Neural cell (in vitro differentiated cells): ENCODE results near the gene RXFP3. TPM values are rescaled to one million over a fixed set of nuclear protein-coding genes. Genes with fewer than 3 reads are reported as not detected.
A peak's percentile ranks its signal among the peaks of the same experiment; 100 is the strongest.

Experiments used
- H2AFZ ChIP-seq: fragments of 200-600, 300-800 bp; sonication (generic), shearing (Covaris generic); 2 replicates; pipeline ENCODE4 v1.6.0; 2014; ENCODE audit warnings: low read depth, mild to moderate bottlenecking, antibody characterized with exemption, low read length, moderate library complexity
- H3F3A ChIP-seq: fragments of 200-600 bp; shearing (Covaris generic); 2 replicates; pipeline ENCODE4 v1.6.1; 2016; ENCODE audit warnings: mild to moderate bottlenecking, moderate library complexity, mixed read lengths, antibody characterized with exemption, low read length; ENCODE audit not compliant: insufficient read depth, poor library complexity, severe bottlenecking
- H3K27ac ChIP-seq: fragments of 200-600, 300-800 bp; sonication (generic), shearing (Covaris generic); 2 replicates; pipeline ENCODE4 v1.5.1; 2014; ENCODE audit warnings: mild to moderate bottlenecking, low read length, moderate library complexity
- H3K27me3 ChIP-seq: fragments of 300-800, 200-600 bp; sonication (generic), shearing (Covaris generic); 2 replicates; pipeline ENCODE4 v1.6.0; 2014; ENCODE audit warnings: mild to moderate bottlenecking, low read depth, low read length, moderate library complexity; ENCODE audit not compliant: insufficient read depth
- H3K36me3 ChIP-seq: fragments of 300-800, 200-600 bp; sonication (generic), shearing (Covaris generic); 2 replicates; pipeline ENCODE4 v1.5.1; 2014; ENCODE audit warnings: mild to moderate bottlenecking, antibody characterized with exemption, low read length, moderate library complexity; ENCODE audit not compliant: insufficient read depth
- H3K4me2 ChIP-seq: fragments of 300-800, 200-600 bp; sonication (generic), shearing (Covaris generic); 2 replicates; pipeline ENCODE4 v1.6.0; 2014; ENCODE audit warnings: mild to moderate bottlenecking, low read length
- H3K4me3 ChIP-seq: fragments of 300-800, 200-600 bp; sonication (generic), shearing (Covaris generic); 2 replicates; pipeline ENCODE4 v1.5.1; 2014; ENCODE audit warnings: mild to moderate bottlenecking, low read length, moderate library complexity
- H3K79me2 ChIP-seq: fragments of 200-600 bp; shearing (Covaris generic); replicated peaks from 2 replicates; pipeline ENCODE4 v1.6.0; 2014; ENCODE audit warnings: mild to moderate bottlenecking, low read length, moderate library complexity; ENCODE audit not compliant: insufficient read depth
- H3K9ac ChIP-seq: fragments of 300-800, 200-600 bp; sonication (generic), shearing (Covaris generic); 2 replicates; pipeline ENCODE4 v1.6.1; 2016; ENCODE audit warnings: mild to moderate bottlenecking, low read length, mixed read lengths
- H3K9me2 ChIP-seq: fragments of 200-600 bp; shearing (Covaris generic); 2 replicates; pipeline ENCODE4 v1.6.1; 2016; ENCODE audit warnings: mild to moderate bottlenecking, low read length, mixed read lengths; ENCODE audit not compliant: insufficient read depth
- H3K9me3 ChIP-seq: fragments of 200-600, 300-800 bp; sonication (generic), shearing (Covaris generic); 2 replicates; pipeline ENCODE4 v1.6.1; 2016; ENCODE audit warnings: mild to moderate bottlenecking, mixed run types, low read length, moderate library complexity, mixed read lengths
- H4K20me1 ChIP-seq: fragments of 200-600 bp; shearing (Covaris generic); 2 replicates; pipeline ENCODE4 v1.6.1; 2016; ENCODE audit warnings: mild to moderate bottlenecking, mixed run types; ENCODE audit not compliant: insufficient read depth
- EP300 ChIP-seq: fragments of 450-650 bp; conservative IDR thresholded peaks from 2 replicates; pipeline ENCODE4 v1.6.1; 2014; ENCODE audit warnings: antibody characterized with exemption, mild to moderate bottlenecking, moderate library complexity; ENCODE audit not compliant: poor library complexity, severe bottlenecking
- EZH2 ChIP-seq: fragments of 200-600, 300-800 bp; shearing (Covaris generic), sonication (generic); IDR thresholded peaks from 2 replicates; pipeline ENCODE4 v1.6.1; 2014; ENCODE audit warnings: antibody characterized with exemption, low read length, borderline replicate concordance, mild to moderate bottlenecking; ENCODE audit not compliant: insufficient read depth, poor library complexity, severe bottlenecking
- MXI1 ChIP-seq: fragments of 450-650 bp; conservative IDR thresholded peaks from 2 replicates; pipeline ENCODE4 v1.6.1; 2014; ENCODE audit warnings: antibody characterized with exemption, mild to moderate bottlenecking; ENCODE audit not compliant: poor library complexity, severe bottlenecking
- POLR2AphosphoS5 ChIP-seq: IDR thresholded peaks from 2 replicates; pipeline ENCODE4 v1.6.1; 2012
- RAD21 ChIP-seq: fragments of 450-650 bp; conservative IDR thresholded peaks from 2 replicates; pipeline ENCODE4 v1.6.1; 2014; ENCODE audit warnings: antibody characterized with exemption, mild to moderate bottlenecking, moderate library complexity
- SMC3 ChIP-seq: fragments of 450-650 bp; conservative IDR thresholded peaks from 2 replicates; pipeline ENCODE4 v1.6.1; 2014; ENCODE audit warnings: antibody characterized with exemption, mild to moderate bottlenecking, moderate library complexity; ENCODE audit not compliant: poor library complexity
- TAF1 ChIP-seq: IDR thresholded peaks from 2 replicates; pipeline ENCODE4 v1.6.1; 2012; ENCODE audit warnings: low read depth
- polyA plus RNA-seq: library from polyadenylated mRNA; depleted of rRNA; stranded (reverse); fragments of >200 nt; gene quantifications from 2 replicates; pipeline ENCODE4 v1.2.3, GENCODE V29; 2014
- TF ChIP-seq, protein P1 (sequence below): IDR thresholded peaks from 2 replicates; pipeline ENCODE4 v1.6.1; 2012; ENCODE audit warnings: borderline replicate concordance
- TF ChIP-seq, protein P2 (sequence below): fragments of 450-650 bp; IDR thresholded peaks from 2 replicates; pipeline ENCODE4 v1.5.1; 2014; ENCODE audit warnings: antibody characterized with exemption, mild to moderate bottlenecking, moderate library complexity; ENCODE audit not compliant: poor library complexity, severe bottlenecking

The RXFP3 gene
- polyA plus RNA-seq, 1 donor from 2014 or later = not detected

- H3K27ac ChIP-seq = no peak overlapping the region
- no peaks in the 10 kb centered on the region for H3K9me3 ChIP-seq
- H3K36me3 ChIP-seq = no peaks in the 10 kb centered on the region
- H2AFZ ChIP-seq = no peak overlapping the region
- no peaks in the 10 kb centered on the region for H4K20me1 ChIP-seq
- TF ChIP-seq MXI1 (no peak), RAD21 (no peak), EZH2 (no peak), EP300 (no peak), SMC3 (no peak), POLR2AphosphoS5 (no peak), TAF1 (no peak)
- TF ChIP-seq, protein P1, sequence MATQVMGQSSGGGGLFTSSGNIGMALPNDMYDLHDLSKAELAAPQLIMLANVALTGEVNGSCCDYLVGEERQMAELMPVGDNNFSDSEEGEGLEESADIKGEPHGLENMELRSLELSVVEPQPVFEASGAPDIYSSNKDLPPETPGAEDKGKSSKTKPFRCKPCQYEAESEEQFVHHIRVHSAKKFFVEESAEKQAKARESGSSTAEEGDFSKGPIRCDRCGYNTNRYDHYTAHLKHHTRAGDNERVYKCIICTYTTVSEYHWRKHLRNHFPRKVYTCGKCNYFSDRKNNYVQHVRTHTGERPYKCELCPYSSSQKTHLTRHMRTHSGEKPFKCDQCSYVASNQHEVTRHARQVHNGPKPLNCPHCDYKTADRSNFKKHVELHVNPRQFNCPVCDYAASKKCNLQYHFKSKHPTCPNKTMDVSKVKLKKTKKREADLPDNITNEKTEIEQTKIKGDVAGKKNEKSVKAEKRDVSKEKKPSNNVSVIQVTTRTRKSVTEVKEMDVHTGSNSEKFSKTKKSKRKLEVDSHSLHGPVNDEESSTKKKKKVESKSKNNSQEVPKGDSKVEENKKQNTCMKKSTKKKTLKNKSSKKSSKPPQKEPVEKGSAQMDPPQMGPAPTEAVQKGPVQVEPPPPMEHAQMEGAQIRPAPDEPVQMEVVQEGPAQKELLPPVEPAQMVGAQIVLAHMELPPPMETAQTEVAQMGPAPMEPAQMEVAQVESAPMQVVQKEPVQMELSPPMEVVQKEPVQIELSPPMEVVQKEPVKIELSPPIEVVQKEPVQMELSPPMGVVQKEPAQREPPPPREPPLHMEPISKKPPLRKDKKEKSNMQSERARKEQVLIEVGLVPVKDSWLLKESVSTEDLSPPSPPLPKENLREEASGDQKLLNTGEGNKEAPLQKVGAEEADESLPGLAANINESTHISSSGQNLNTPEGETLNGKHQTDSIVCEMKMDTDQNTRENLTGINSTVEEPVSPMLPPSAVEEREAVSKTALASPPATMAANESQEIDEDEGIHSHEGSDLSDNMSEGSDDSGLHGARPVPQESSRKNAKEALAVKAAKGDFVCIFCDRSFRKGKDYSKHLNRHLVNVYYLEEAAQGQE = no peak
- TF ChIP-seq, protein P2, sequence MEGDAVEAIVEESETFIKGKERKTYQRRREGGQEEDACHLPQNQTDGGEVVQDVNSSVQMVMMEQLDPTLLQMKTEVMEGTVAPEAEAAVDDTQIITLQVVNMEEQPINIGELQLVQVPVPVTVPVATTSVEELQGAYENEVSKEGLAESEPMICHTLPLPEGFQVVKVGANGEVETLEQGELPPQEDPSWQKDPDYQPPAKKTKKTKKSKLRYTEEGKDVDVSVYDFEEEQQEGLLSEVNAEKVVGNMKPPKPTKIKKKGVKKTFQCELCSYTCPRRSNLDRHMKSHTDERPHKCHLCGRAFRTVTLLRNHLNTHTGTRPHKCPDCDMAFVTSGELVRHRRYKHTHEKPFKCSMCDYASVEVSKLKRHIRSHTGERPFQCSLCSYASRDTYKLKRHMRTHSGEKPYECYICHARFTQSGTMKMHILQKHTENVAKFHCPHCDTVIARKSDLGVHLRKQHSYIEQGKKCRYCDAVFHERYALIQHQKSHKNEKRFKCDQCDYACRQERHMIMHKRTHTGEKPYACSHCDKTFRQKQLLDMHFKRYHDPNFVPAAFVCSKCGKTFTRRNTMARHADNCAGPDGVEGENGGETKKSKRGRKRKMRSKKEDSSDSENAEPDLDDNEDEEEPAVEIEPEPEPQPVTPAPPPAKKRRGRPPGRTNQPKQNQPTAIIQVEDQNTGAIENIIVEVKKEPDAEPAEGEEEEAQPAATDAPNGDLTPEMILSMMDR = no peak
- H3K9ac ChIP-seq = no peak overlapping the region
- peaks cover 13% of the 10 kb centered on the region for H3K27me3 ChIP-seq
- H3K4me3 ChIP-seq = peak overlapping the region; percentile 59
- H3K9me2 ChIP-seq = no peaks in the 10 kb centered on the region
- no peaks in the 10 kb centered on the region for H3F3A ChIP-seq
- H3K4me2 ChIP-seq = no peak overlapping the region
- H3K79me2 ChIP-seq = no peaks in the 10 kb centered on the region
These were observed 44.8 kb upstream of the RXFP3 start for GRCh38 chr5:33891446-33891787.

GRCh38 chr5:33891788-33892619, 44.2 kb upstream of the RXFP3 start, which contains the start of gene ADAMTS12:
Gene ADAMTS12 (minus strand): TSS chr5:33891990. CDS start chr5:33891856, 134 bp downstream.
- peaks cover 13% of the 10 kb centered on the region for H3K27me3 ChIP-seq
- no peaks in the 10 kb centered on the region for H3K9me3 ChIP-seq
- no peak within 1 kb of the TSS for H3K9ac ChIP-seq
- H3F3A ChIP-seq = no peaks in the 10 kb centered on the region
- peak within 1 kb of the TSS; percentile 59 for H3K4me3 ChIP-seq
- no peaks in the 10 kb centered on the region for H4K20me1 ChIP-seq
- H3K9me2 ChIP-seq = no peaks in the 10 kb centered on the region
- H3K4me2 ChIP-seq = no peak within 1 kb of the TSS
- H3K36me3 ChIP-seq = no peaks in the 10 kb centered on the region
- H3K79me2 ChIP-seq = no peaks in the 10 kb centered on the region
- H2AFZ ChIP-seq = no peak within 1 kb of the TSS
- TF ChIP-seq, protein P1 = no peak
- no peak for TF ChIP-seq EP300
- no peak for TF ChIP-seq MXI1
- TF ChIP-seq EZH2 = no peak
- no peak for TF ChIP-seq SMC3
- TF ChIP-seq TAF1 = no peak
- TF ChIP-seq POLR2AphosphoS5 = no peak
- TF ChIP-seq RAD21 = no peak
- TF ChIP-seq, protein P2 = no peak
- H3K27ac ChIP-seq = no peak within 1 kb of the TSS
